GM19023 (cell line): ENCODE results near the gene ITPKC.

Source experiments
- ATAC-seq: cut with Tn5 transposase; IDR thresholded peaks from one replicate; pipeline ENCODE4 v1.9.1; 2021; ENCODE audit warnings: mild to moderate bottlenecking, moderate library complexity; ENCODE audit not compliant: unreplicated experiment

The ITPKC gene

DNA sequence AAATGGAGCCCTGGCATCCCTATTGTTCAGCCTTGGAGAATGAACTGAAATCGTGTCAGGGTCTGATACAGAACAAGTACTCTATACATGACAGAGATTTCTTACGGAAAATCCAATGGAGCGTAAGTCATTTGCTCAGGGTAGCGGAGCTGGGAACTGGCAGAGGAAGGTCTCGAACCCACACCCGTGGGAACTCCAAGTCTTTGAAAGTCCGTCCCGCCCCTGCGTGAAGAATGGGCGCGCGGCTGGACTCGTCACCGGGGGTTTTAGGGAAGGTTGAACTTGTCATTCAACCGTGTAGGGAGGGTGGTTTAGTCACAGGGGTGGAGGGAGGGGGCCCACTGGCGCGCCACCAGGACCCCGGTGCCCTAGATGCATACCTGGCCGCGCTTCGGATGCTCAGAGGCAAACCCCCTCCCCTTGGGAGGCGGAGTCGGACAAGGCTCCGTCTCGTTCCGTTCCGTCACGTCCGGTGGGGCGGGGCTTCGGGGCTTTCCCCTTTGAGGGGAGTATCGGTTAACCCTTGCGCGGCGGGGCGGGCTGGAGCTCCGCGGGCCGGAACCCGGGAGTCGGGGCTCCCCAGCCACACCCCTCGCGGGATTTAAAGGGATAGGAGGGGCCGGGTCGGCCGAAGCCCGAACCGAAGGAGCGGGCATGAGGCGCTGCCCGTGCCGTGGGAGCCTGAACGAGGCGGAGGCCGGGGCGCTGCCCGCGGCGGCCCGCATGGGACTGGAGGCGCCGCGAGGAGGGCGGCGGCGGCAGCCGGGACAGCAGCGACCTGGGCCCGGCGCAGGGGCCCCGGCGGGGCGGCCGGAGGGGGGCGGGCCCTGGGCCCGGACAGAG is at the start of gene ITPKC, which contains the start of gene COQ8B:
TSS of gene ITPKC (plus strand) at position 631 of the 843 bp plus-strand sequence. CDS start at position 655, 24 bp downstream.
TSS of gene COQ8B (minus strand) at position 405 of the 843 bp plus-strand sequence. CDS start 2,254 bp downstream, outside the sequence.
- ATAC-seq = peak; percentile 75

DNA sequence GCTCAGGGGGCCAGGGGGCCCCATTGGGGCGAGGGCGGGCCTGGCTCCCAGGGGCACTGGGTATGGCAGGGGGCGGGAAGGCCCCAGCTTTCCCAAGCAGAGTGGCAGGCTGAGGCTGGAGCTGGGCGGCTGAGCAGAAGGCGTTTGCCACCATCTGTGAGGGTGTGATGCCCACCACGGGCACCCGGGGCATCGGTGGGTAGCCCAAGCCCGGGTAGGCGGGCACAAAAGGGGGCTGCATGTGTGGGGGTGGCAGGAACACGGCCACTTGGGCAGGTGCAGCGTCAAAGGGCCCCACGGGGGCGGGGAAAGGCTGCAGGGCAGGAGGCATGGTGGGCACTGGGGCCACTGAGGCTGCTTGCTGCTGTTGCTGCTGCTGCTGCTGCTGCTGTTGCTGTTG is 49.3 kb upstream of the ITPKC start:
- no peak for ATAC-seq

DNA sequence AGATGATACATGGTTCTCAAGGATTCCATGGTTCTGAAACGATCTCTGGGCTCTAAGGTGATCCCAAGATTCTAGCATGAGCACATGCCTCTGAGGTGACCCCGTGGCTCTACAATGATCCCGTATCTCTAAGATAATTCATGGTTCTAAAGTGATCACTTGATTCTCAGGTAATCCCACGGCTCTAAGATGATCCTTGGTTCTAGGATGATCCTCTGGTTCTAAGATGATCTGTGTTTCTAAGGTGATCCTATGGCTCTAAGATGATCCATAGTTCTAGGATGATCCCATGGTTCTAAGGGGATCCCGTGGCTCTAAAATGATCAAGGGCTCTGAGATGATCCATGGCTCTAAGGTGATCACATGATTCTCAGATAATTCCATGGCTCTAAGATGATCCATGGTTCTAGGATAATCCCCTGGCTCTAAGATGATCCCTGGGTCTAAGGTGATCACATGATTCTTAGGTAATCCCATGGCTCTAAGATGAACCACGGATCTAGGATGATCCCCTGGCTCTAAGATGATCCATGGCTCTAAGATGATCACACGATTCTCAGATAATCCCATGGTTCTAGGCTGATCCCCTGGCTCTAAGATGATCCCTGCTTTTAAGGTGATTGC is 47.8 kb upstream of the ITPKC start:
- ATAC-seq = no peak

DNA sequence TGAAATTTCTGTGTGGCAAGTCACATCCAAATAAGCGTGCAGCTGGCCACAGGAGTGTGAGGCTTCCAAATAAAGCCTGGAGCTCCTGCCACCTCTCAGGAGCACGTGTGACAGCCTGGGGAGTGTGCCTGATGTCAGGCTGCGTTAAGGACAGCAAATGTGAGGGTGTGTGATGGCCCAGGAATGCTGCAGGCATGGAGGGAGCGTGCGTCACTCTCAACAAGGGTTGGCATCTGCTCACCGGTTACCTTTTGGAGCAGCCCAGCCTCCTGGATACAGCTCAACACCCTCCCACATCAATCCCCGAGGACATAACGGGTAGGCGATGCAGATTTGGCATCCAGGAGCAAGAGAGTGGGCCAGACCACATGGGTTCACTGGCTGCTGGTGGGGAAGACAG is 45.5 kb upstream of the ITPKC start:
- ATAC-seq = no peak

DNA sequence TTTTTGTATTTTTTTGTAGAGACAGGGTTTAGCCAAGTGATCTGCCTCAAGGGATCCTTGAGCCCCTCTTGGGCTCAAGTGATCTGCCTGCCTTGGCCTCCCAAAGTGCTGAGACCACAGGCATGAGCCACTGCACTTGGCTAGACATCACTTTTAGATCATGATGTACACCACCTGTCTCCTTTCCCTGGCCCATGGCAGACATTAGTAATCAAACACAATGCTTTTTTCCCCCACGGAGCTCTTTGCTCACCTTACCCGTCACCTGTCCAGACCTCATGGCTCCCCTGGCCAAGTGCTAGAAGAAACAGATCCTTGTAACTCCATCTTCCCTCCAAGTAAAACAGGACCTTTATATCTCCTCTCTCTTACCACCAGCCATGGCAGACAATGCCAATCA is 44.9 kb upstream of the ITPKC start:
- no peak for ATAC-seq

DNA sequence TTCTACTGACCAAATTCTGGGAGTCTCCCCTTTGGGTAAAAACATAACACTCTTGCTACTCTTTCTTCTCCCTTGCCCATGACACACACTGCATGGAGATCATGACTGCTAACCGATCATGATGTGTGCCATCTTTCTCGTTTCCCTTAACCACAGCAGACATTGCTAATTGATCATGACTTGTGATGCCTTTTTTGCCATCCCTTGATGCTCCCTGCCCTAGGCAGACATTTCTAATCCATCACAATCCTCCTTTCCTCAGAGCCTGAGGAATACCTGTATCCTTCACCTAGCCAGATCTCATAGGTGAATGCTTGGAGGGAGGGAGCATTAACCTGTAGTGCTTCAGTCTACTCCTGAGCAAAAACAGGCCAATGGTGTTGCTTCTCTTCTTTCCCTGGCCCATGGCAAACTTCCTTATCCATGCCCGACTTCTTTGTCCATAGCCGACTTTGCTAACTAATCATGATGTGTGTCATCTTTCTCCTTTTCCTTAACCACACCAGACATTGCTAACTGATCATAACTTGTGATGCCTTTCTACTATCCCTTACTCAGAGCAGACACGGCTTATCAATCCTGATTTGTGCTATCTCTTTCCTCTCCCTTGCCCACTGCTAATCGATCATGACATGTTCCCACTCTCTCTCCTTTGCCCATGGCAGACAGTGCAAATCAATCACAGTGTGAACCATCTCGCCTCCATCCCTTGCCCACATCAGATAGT is 44.2 kb upstream of the ITPKC start:
- ATAC-seq = no peak

DNA sequence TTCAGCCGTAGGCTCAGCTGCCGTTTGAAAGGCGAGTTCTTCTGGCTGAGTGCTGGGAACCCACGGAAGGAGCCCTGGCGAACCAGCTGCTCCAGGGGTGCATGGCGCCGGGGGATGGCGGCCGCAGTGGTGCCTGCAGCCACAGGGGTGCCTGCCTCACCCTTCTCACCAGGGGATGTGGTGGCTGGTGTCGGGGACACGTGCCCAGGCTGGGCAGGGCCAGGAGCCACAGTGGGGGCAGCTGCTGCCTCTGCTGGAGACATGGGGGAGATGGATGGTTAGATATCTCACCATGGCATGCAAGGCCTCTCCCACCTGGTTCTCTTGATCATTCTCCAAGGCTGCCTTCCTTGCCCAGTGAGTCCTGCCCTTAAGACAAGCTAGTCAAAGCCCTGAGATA is 43.5 kb upstream of the ITPKC start:
- ATAC-seq = no peak

DNA sequence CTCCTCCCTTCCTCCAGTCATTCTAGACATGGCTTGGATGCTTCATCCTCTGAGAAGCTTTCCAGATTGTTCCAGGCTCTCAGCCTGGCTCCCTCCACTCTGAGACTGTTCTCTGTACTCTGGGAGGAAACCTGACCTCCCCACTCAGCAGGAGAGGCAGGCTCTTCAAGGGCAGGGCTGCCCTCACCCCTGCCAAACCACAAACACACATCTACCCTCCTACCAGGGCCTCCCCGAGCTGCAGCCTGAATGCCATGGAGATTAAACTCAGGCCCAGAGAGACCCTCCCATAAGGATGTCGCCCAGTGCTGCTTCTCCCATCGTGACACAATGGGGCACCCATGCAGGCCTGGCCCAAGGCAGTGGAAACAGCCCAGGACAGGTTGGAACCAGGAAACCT is 42.6 kb upstream of the ITPKC start:
- ATAC-seq = no peak

DNA sequence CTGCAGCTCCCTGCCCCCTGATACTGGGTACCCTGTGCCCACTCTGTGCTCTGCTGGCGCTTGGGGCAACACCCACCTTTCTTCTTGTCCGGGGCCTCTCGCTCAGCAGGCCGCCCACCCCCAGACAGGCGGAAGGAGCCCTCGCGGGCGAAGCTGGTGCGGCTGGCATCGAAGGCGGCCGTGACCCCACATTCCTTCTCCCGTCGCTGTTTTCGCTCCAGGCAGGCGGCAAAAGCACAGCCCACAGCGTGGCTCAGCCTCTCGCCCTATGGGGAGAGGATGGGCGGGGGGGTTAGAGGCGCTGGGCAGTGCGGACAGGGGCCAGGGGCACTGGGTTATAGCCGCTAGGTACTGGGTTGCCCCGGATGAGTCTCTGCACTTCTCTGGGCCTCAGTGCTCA is 39.8 kb upstream of the ITPKC start:
- no peak for ATAC-seq

DNA sequence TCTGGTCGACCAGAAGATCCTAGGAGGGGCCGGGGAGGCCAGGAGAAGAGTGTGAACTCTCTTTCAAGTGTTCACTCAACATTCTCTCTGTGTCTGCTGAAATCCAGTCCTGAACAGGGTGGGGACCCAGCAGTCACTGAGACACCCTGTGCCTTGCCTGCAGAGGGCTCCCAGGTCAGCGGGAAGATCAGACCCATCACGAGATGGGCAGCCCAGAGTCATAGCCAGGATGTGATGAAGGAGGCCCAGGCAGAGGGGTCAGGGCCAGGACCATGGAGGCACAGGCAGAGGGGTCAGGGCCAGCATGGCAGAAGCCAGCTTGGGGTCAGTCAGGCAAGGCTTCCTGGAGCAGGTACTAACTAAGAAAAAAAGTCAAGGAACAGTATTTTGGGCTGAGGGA is 35.9 kb upstream of the ITPKC start:
- no peak for ATAC-seq

DNA sequence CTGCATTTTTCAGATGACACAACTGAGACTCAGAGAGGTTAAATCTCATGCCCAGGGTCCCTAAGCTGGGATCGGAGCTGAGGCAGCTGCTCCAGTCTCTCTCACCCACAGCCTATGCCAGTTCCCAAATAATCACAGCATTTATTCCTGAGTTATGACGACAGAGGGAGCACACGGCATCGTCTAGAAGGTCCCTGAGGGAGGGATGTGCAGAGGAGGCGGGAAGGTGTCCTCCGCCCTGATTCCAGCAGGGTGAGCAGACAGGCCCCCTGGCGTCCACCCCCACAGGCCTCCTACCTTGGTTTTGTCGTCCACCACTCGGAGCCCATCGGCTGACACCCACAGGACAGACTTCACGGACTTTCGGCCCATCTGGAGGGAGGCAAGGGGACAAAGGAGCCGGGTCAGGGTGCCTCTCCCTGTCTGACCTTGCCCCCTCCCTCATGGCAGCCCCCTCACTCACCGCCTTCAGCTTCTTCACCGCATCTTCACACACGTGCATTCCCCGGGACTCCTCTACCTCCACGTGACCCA is 34.4 kb upstream of the ITPKC start:
- ATAC-seq = no peak

DNA sequence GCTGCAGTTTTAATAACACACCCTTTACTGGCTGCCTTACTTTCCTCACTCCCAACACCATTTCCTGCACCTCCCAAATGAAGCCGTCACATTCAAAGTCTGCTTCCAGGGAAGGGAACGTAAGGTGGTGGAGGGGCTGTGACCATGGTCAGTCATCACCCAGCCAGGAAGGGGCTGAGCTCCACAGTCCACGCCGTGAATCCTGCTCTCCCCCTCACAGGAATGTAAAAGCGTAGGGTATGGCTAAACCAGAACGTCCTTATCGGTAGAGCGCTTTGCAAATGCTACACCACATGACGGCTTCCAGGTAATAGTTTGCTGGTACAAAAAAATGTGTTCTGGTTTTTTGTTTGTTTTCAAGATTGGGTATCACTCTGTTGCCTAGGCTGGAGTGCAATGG is 33.5 kb upstream of the ITPKC start:
- no peak for ATAC-seq

DNA sequence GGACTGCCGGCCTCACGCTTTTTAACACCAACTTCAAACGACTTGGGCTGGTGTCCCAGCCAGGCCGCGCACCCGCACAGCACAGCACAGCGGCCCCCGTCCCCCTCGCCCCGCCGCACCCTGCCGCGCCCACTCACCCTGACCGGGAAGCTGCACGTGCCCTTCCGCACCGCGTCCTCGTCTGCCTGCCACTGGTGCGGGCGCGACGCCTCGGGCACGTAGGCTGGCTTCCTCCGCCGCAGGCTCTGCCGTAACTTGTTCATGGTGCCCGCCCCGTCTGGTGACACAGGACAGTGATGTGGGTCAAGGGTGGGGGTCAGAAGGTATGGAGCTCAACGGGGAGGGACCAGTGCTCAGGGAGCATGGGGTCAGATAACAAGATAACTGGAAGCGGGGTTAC is 32.6 kb upstream of the ITPKC start:
- ATAC-seq = no peak

DNA sequence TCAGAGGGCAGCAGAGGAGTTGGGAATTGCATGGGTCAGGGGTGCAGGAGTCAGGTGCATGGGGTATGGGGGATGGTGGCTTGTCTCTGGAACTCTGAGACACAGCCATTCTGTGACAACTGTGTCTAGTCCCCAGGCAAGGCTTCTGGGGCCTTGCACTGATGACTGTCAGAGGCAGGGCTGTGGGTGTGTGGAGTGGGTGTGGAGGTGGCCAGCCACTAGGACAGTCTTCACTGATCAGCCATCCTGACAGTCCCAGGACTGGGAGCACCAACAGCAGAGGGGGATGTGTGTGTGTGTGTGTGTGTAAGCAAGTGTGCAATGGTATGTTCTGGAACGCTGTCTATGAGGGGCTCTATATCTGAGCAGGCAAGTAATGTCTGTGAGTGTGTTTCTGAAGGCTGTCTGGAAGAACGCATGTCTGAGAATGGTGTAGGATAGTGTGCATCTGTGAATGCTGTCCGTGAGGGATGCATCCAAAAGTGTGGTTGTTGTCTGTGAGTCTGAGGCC is 31.8 kb upstream of the ITPKC start:
- ATAC-seq = no peak

DNA sequence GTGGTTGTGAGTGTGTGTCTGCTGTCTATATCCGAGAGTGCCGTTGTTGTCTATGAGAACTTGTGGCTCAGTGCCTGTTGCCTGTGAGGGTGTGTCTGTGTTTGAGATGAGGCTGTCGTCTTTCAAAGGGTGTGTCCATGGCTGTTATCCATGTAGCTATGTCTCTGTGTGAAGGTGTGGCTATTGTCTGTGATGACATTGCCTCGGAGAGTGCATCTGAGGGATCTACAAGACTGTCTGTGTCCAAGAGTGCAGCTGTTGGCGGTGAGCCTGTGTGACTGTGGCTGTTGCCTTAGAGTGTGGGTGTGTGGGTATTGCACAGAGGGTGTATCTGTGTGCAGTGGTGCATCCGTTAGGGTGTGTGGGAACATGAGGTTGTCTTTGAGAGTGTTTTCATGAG is 31.3 kb upstream of the ITPKC start:
- no peak for ATAC-seq

DNA sequence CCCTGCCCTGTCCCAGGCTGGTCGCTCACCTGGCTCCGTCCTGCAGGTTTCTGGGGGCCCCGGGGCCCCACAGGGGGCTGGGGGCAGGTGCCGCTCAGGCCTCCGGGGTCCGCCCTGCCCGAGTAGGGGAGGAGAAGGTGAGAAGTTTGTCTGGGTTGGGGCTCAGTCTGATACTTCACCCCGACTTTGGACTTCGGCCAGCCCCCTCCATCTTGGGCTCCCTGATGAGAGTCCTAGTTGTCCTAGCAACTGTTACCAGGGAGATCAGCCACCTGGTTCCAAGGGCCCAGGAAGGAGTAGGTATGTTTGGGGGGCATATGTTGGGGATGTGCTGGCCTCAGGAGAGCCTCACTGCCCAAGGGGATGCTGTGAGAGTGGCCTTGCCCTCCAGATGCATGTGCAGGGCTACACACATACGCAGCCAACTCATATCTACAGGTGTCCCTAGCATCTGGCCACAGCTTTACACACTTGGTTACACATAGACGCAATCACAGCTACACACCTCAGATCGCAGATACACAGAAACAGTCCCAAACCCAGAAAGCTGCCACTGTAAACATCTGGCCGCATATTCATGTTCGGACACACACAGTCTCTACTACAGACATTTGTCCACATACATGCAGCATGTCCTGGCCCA is 29.9 kb upstream of the ITPKC start:
- ATAC-seq = no peak

DNA sequence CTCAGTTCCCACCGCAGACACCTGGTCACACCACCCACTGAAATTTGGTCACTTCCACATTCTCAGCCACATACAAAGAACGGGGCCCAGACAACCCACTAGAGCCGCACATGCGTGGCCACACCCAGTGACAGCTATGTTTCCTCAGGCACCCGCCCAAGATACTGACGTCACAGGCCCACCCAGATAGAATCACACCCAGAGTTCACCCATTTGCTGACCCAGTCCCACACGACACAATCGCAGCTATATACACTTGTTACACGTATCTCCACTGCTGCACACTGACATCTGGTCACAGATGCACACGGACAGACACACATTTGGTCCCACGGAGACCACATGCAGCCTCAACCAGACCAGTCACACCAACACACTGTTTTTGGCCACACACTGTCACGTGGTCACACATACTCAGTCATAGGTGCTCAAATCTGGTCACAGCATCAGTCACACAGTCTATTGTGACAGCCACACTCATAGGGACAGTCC is 29.3 kb upstream of the ITPKC start:
- no peak for ATAC-seq

DNA sequence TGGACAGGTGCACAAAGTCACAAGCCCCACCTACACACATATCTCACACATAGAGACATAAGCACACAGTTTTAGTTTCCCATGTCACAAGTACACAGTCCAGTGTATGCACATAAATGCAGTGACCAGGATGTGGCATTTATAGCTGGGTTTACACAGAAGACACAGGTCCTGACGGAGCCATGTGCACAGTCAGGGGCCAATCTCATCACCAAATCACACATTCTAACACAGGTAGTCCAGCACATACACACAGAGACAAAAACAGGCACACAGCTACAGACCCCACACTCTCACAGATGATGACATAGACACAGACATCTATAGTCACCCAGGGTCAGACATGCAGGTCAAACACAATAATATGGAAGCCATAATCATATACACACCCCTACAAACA is 28.6 kb upstream of the ITPKC start:
- ATAC-seq = no peak

DNA sequence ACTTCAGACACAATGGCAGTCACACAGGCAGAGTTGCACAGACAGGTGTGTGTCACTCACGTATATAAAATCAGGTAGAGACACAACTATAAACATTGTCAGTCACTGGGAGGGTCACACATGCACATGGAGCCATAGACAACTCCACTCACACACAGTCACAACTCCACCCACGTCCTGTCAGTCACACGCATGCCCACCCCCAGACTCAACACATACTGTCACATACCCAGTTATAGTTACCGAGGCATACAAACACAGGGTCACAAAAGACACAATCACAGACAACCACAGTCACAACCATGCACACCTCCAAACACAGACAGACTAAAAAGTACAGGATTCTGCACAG is 27.9 kb upstream of the ITPKC start:
- ATAC-seq = no peak

DNA sequence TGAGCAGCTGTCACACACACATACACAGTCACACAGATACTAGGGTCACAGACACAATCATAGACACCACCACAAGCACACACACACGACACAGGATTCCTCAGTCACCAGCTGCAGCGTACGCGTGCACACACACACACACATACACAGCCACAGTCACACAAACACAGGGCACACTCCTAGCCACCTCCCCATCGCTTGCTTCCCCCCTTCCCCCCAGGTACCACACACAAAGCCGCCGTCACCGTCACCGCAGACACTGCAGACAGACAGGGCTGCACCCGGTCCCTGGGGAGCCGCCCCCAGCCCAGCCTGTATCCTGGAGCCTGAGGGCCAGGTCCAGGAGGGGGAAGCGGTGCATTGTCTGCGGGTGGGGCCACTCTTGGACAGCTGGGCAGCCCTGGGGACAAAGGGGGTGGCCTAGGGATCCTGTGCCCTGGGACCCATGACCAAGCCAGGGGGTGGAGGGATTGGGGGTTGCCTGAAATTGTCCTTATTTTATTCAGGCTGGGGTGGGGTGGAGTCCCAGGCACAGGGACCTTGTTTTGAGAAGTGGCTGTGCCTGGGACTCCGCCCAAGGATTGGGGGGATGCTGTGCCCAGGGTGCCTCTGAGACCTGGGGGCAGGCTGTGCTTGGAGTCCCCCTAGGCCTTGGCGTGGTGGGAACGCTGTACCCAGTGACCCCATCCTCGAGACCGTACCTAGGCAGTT is 27.4 kb upstream of the ITPKC start:
- ATAC-seq = no peak
